ENCODE data around the gene PDLIM5. TPM values are rescaled to one million over a fixed set of nuclear protein-coding genes. Genes with fewer than 3 reads are reported as not detected.

The PDLIM5 gene
- total RNA-seq, 1 experiment from 2014 or later = 58.0 TPM

- TF ChIP-seq, protein P1, sequence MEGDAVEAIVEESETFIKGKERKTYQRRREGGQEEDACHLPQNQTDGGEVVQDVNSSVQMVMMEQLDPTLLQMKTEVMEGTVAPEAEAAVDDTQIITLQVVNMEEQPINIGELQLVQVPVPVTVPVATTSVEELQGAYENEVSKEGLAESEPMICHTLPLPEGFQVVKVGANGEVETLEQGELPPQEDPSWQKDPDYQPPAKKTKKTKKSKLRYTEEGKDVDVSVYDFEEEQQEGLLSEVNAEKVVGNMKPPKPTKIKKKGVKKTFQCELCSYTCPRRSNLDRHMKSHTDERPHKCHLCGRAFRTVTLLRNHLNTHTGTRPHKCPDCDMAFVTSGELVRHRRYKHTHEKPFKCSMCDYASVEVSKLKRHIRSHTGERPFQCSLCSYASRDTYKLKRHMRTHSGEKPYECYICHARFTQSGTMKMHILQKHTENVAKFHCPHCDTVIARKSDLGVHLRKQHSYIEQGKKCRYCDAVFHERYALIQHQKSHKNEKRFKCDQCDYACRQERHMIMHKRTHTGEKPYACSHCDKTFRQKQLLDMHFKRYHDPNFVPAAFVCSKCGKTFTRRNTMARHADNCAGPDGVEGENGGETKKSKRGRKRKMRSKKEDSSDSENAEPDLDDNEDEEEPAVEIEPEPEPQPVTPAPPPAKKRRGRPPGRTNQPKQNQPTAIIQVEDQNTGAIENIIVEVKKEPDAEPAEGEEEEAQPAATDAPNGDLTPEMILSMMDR (conservative IDR thresholded peaks at IDR 0.05) = no peak
- DNase-seq = no peak
- Histone ChIP-seq H2BK5ac (ENCODE audit: insufficient read length, low read length) (no peak overlapping the region), H3K79me1 (ENCODE audit: insufficient read depth, low read depth, low read length, poor library complexity, severe bottlenecking) (no peaks in the 10 kb centered on the region), H3K27me3 (ENCODE audit: insufficient read depth, low read length) (no peaks in the 10 kb centered on the region), H4K5ac (ENCODE audit: insufficient read length, low read depth, low read length) (no peak overlapping the region), H3K56ac (ENCODE audit: insufficient read length, low read depth, low read length) (no peak overlapping the region), H3T11ph (ENCODE audit: low read length) (no peak overlapping the region), H2BK12ac (ENCODE audit: insufficient read length, low read depth, low read length) (no peak overlapping the region), H4K8ac (replicated peaks; ENCODE audit: insufficient read length, low read depth, low read length) (no peak overlapping the region), H4K20me1 (ENCODE audit: control insufficient read depth, insufficient read depth, insufficient read length) (no peaks in the 10 kb centered on the region), H2BK15ac (ENCODE audit: low read depth, low read length) (no peak overlapping the region), H3K14ac (ENCODE audit: insufficient read depth, low read length) (no peak overlapping the region), H3K18ac (ENCODE audit: insufficient read length, low read depth, low read length) (no peak overlapping the region), H3K23me2 (ENCODE audit: insufficient read length, low read depth, low read length, poor library complexity, severe bottlenecking) (peaks cover 9% of the 10 kb centered on the region), H3K23ac (ENCODE audit: insufficient read length, low read depth, low read length) (no peak overlapping the region), H3K4me2 (ENCODE audit: insufficient read depth, insufficient read length, low read length) (no peak overlapping the region), H3K9ac (ENCODE audit: extremely low read depth, insufficient read length, low read length) (no peak overlapping the region), H2BK120ac (ENCODE audit: low read depth, low read length, poor library complexity, severe bottlenecking) (no peak overlapping the region), H3K4me1 (ENCODE audit: insufficient read depth, low read length) (no peaks in the 10 kb centered on the region; the same call in 1 of the 2 replicates), H3K4ac (ENCODE audit: low read depth, low read length) (no peak overlapping the region), H4K91ac (ENCODE audit: insufficient read length, low read depth, low read length) (no peak overlapping the region), H2AFZ (ENCODE audit: low read length) (no peak overlapping the region), H3K79me2 (ENCODE audit: insufficient read depth, low read length) (no peaks in the 10 kb centered on the region), H3K27ac (ENCODE audit: insufficient read length, low read depth, low read length) (no peak overlapping the region), H2AK5ac (ENCODE audit: insufficient read length, low read length) (no peak overlapping the region), H2BK20ac (ENCODE audit: low read depth, low read length, poor library complexity, severe bottlenecking) (no peak overlapping the region), H3K9me3 (ENCODE audit: control insufficient read depth, low read depth, low read length) (no peaks in the 10 kb centered on the region)
- Mint-ChIP-seq H3K27ac (no peak overlapping the region), H3K36me3 (ENCODE audit: insufficient read depth in 1 of 3, low read depth in 3 of 3) (no peaks in the 10 kb centered on the region), H3K9me3 (no peaks in the 10 kb centered on the region; a peak in 1 of 5 replicates), H3K27me3 (ENCODE audit: low read depth) (peaks cover 4% of the 10 kb centered on the region), H3K4me1 (peaks cover 16 to 20% of the 10 kb centered on the region in 2 experiments), H3K4me3 (no peak overlapping the region)
- no CpG with 5 or more reads among the region's 3 CpGs for WGBS (ENCODE audit: extremely low coverage, insufficient read length, low lambda C conversion rate)
Observed at GRCh38 chr4:94448815-94449375, 2.8 kb upstream of the PDLIM5 start.

Data from H9 (cell line).